Psoas muscle (tissue), 8 donors: ENCODE measurements around the gene CACNG7. TPM values are rescaled to one million over a fixed set of nuclear protein-coding genes. Genes with fewer than 3 reads are reported as not detected.

Experiments used
- ATAC-seq, 4 donors: fragments of 200-7000 bp; cut with Tn5 transposase; one replicate each; pipeline ENCODE4 v1.9.1; 2020; ENCODE audit warnings: moderate library complexity in 3 of 4, mild to moderate bottlenecking in 2 of 4
- DNase-seq, 2 donors: peaks; one replicate each; pipeline ENCODE4 v3.0.0-alpha.2; 2020
- H3K27ac ChIP-seq: fragments of 200-600 bp; one replicate; pipeline ENCODE4 v1.8.0; 2022
- H3K27me3 ChIP-seq, 3 donors: fragments of 200-600 bp in 1 of 3; one replicate each; pipeline versions ENCODE4 v1.6.1 to v1.8.0; 2013 to 2022; ENCODE audit warnings: low read length in 2 of 3, mild to moderate bottlenecking in 2 of 3, moderate library complexity in 1 of 3; ENCODE audit not compliant: insufficient read depth in 3 of 3
- H3K36me3 ChIP-seq, 2 donors: fragments of 200-600 bp in 1 of 2; one replicate each; pipeline versions ENCODE4 v1.6.1 to v1.8.0; 2013 to 2022; ENCODE audit warnings: low read depth in 1 of 2, mild to moderate bottlenecking in 1 of 2, moderate library complexity in 1 of 2; ENCODE audit not compliant: insufficient read depth in 1 of 2
- H3K4me1 ChIP-seq: fragments of 200-600 bp; one replicate; pipeline ENCODE4 v1.8.0; 2022
- H3K4me3 ChIP-seq: fragments of 200-600 bp; one replicate; pipeline ENCODE4 v1.8.0; 2022; ENCODE audit warnings: mild to moderate bottlenecking
- H3K9me3 ChIP-seq: fragments of 200-600 bp; one replicate; pipeline ENCODE4 v1.8.0; 2022
- WGBS, 3 donors: extraction: QIAGEN DNeasy Blood & Tissue Kit; methylation state at CpG; one replicate each; pipeline versions ENCODE4 v1.1.6 to v1.1.7; 2013; 5-methylcytosine and 5-hydroxymethylcytosine counted together
- intact Hi-C, 2 donors: fragments of 100-400 bp; cut with DNase I; formaldehyde crosslinking; loops; one replicate each; pipeline versions ENCODE4 v1.11.0 to v1.14.2; 2022
- polyA plus RNA-seq, 3 donors: library from polyadenylated mRNA; stranded (reverse); fragments of 200-250 nt; gene quantifications; one replicate each; pipeline ENCODE4 v1.2.3, GENCODE V29; 2013
- total RNA-seq, 4 donors: library from RNA; stranded (reverse); fragmentation: NEBNext Ultra II Directional in 2 of 4; extraction: Animal tissue kit (Norgen Biotek cat#: 25700) in 2 of 4; gene quantifications; one replicate each; pipeline versions ENCODE4 v1.2.1 to v1.2.4, GENCODE V29; 2021 to 2023
- TF ChIP-seq, protein P1 (sequence below): fragments of 200-600 bp; IDR thresholded peaks from one replicate; pipeline ENCODE4 v1.8.0; 2022; ENCODE audit warnings: antibody characterized with exemption
- donor health status: healthy with polysubstance abuse.
- donor health status: DM: no; HTN: no; CAD: no; lungs with moderate emphysema.
- donor health status: Bipolar disorder and iron deficiency.
- donor health status: healthy.
- donor health status: DM: yes; HTN: yes; CAD: no.
- donor health status: DM: no; HTN: no; CAD: no.
- donor health status: DM: no; HTN: no; CAD: no.
- donor health status: DM: yes; HTN: yes; CAD: no.

CACNG7 gene
- total and polyA plus RNA-seq, 7 donors, result 0.05 TPM; not detected in 6

DNA sequence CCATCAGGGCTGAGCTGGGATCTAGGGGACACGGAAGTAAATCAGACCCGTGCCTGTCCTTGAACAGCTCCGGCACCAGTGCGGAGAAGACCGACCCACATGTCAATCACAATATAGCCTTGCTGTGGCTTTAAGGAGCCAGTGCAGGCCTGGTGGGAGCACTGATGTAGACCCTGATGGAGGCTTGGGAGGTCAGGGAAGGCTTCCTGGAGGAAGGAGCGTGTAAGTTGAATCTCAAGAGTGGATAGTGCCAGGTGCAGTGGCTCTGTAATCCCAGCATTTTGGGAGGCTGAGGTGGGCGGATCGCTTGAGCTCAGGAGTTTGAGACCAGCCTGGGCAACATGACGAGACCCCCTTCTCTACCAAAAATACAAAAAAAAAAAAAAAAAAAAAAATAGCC, 42.9 kb downstream of the CACNG7 start:
- ATAC-seq, result no peak
- intact Hi-C loops, result no loop called here
- no peak overlapping the region for H3K27ac ChIP-seq
- WGBS, 3 donors, result 77 to 83% (median 81%) methylated on average over 9 of the region's 9 CpGs
- no peak overlapping the region for H3K4me3 ChIP-seq
- no peak for DNase-seq
- no peaks in the 10 kb centered on the region for H3K4me1 ChIP-seq
- peaks cover 0 to 44% (median 8%) of the 10 kb centered on the region in 3 donors for H3K27me3 ChIP-seq
- H3K9me3 ChIP-seq, result no peaks in the 10 kb centered on the region
- H3K36me3 ChIP-seq, result no peaks in the 10 kb centered on the region
- TF ChIP-seq, protein P1, sequence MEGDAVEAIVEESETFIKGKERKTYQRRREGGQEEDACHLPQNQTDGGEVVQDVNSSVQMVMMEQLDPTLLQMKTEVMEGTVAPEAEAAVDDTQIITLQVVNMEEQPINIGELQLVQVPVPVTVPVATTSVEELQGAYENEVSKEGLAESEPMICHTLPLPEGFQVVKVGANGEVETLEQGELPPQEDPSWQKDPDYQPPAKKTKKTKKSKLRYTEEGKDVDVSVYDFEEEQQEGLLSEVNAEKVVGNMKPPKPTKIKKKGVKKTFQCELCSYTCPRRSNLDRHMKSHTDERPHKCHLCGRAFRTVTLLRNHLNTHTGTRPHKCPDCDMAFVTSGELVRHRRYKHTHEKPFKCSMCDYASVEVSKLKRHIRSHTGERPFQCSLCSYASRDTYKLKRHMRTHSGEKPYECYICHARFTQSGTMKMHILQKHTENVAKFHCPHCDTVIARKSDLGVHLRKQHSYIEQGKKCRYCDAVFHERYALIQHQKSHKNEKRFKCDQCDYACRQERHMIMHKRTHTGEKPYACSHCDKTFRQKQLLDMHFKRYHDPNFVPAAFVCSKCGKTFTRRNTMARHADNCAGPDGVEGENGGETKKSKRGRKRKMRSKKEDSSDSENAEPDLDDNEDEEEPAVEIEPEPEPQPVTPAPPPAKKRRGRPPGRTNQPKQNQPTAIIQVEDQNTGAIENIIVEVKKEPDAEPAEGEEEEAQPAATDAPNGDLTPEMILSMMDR, result no peak

- intact Hi-C loops, result no loop called here
- Histone ChIP-seq H3K4me3 (no peak overlapping the region), H3K27me3 (peaks cover 0 to 50% (median 8%) of the 10 kb centered on the region in 3 donors), H3K27ac (no peak overlapping the region), H3K9me3 (no peaks in the 10 kb centered on the region), H3K4me1 (no peaks in the 10 kb centered on the region), H3K36me3 (no peaks in the 10 kb centered on the region)
- DNase-seq (no peak), ATAC-seq (no peak)
- TF ChIP-seq, protein P1, result no peak
- WGBS, 3 donors, result 89 to 92% (median 90%) methylated on average over 8 of the region's 8 CpGs
Measured at GRCh38 chr19:53953383-53953782, 44.3 kb downstream of the CACNG7 start.

- Histone ChIP-seq H3K27me3 (peaks cover 0 to 79% (median 22%) of the 10 kb centered on the region in 3 donors), H3K4me1 (no peaks in the 10 kb centered on the region), H3K27ac (no peak overlapping the region), H3K36me3 (no peaks in the 10 kb centered on the region), H3K4me3 (no peak overlapping the region), H3K9me3 (no peaks in the 10 kb centered on the region)
- WGBS, 3 donors, result 2 to 4% (median 4%) methylated on average over 15 of the region's 15 CpGs
- DNase-seq (no peak), ATAC-seq (no peak)
- intact Hi-C loops, result no loop called here
- TF ChIP-seq, protein P1, result no peak
Measured at GRCh38 chr19:53957448-53958167, 48.5 kb downstream of the CACNG7 start.

- 2 to 4% (median 2%) methylated on average over 10 to 14 of the region's 14 CpGs for WGBS, 3 donors
- no peaks in the 10 kb centered on the region for H3K4me1 ChIP-seq
- ATAC-seq, result no peak
- no peaks in the 10 kb centered on the region for H3K36me3 ChIP-seq
- DNase-seq, result no peak
- H3K9me3 ChIP-seq, result no peaks in the 10 kb centered on the region
- peaks cover 0 to 80% (median 25%) of the 10 kb centered on the region in 3 donors for H3K27me3 ChIP-seq
- H3K4me3 ChIP-seq, result no peak overlapping the region
- intact Hi-C loops, result no loop called here
- no peak overlapping the region for H3K27ac ChIP-seq
- TF ChIP-seq, protein P1, result no peak
Measured at GRCh38 chr19:53958168-53958571, 49.1 kb downstream of the CACNG7 start.
